Middle frontal gyrus (tissue), 1 donor: Measurements from ENCODE around the gene ITGB8.
A peak's percentile ranks its signal among the peaks of the same experiment; 100 is the strongest.

ENCODE experiments used
- DNase-seq: peaks from one replicate; pipeline ENCODE4 v3.0.0-alpha.2; 2015; ENCODE audit warnings: low spot score; ENCODE audit errors: extremely low spot score

ITGB8 gene

DNA sequence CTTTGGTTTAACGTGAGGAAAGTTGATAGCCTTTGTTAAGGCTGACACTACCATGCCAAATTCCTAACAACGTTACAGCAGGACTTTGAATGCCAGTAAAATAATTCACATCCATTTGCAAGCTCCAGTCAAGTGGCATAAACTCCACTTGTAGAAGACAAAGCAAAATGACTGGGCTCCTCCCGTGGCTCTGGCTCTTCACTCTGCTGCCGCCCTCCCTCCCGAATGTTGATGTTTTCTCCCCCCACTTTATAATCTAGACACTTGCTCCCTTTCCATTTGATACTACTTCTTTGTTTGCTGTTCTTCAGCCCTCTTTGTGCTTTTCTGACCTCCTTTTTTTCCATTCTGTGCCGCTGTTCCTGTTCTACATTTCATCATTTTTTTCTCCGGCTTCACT, 22.8 kb upstream of the ITGB8 start:
- no peak for DNase-seq

GRCh38 chr7:20310301-20310700, 20.4 kb upstream of the ITGB8 start:
- no peak for DNase-seq

DNA sequence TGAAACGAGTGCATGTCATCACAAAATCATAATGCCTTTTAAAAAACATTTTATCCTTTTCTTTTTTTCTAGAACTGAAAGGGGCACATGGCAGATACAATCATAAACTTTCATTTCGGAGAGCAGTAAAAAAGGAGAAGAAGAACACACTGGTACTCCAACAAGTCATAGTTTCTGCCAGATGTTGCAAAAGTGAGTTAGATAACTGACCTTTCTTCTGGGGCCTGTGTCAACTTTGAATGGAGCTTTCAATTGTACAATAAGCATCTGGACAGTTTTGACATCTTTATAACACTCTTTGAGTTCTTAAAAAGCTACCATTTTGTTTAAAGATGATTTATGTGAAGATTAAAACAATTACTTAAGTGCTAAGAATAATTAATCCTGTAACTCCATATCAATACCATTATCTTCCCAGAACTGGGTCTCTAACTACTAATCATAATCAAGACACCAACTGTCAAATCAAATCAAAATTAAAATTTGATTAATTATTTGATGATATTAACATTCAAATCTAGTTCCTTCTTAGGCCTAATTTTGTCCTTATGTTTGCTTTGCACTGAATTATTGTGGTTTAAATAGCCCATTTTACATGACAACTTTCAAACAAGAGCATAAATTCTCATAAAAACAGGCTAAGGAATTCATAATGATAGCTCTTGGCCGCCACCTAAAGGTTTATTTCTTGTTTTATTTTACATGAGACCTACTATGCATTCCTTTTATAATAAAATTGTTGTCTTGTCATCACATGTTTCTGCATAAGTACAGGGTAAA, 19.5 kb upstream of the ITGB8 start:
- no peak for DNase-seq

DNA sequence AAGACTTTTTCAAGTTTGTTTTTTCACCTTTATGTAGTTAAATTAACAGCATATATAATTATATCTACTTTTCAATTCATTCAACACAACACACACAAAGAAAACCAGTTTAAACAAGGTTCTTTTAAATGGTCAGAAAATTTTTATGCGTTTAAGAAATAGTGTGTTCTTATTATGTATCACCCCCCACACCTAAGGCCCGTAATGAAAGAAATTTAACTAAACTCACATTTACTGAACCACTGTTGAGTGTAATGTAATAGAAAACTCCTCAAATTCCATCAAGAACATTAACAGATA, 19.0 kb upstream of the ITGB8 start:
- DNase-seq: no peak

DNA sequence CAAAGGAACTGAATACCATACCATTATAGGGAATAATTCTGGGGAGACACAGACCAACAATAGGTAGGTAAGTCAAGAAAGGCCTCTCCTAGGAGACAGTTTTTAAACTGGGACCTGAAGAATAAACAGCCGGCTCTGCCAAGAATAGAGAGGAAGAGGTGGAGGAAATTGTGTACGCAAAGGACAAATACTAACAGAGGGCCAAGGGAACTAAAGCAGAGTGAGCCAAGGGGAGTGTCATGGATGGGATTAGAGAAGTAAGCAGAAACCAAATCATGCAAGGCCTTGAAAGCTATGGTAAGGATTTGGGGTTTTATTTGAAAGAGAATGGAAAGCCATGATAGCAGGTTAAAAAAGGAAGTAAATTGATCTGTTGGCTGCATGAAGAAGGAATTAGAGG, 18.1 kb upstream of the ITGB8 start:
- DNase-seq: no peak

GRCh38 chr7:20313626-20314025, 17.1 kb upstream of the ITGB8 start:
- no peak for DNase-seq

- DNase-seq: no peak
These were observed 16.5 kb upstream of the ITGB8 start for GRCh38 chr7:20314198-20314597.

DNA sequence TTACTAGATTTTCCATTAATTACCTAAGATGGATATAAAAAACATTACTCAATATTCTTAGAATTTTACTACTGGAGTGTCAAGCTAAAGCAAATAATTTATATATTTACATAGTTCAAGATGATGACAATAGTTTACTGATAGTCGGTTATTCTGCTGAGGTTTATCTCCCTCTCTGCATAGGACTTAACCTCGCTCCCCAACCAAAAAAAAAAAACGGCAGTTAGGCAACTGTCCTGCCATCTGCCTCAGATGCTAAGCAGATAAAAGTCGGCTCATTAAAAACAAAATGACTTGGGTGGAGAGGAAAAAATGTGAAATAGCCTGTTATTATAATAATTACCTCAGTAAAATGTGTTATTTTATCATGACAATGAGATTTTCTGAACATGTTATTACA, 14.0 kb upstream of the ITGB8 start:
- no peak for DNase-seq

DNA sequence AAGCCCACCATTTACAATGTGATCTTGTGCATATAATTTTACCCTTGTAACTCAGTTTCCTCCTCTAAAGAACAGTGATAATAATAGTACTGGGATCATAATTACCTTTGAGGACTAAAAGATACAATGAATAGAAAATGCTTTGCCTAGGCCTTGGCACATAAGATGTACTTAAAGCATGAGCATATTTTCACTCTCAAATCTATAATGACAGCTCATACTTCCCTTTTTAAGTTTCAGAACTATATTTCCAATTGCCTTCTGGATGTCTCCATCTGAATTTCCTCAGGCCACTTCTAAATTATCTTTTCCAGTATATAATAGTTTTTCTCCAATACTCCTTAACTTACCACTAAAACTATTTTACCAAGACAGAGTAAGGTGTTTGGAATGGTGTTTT, 13.3 kb upstream of the ITGB8 start:
- DNase-seq: no peak

DNA sequence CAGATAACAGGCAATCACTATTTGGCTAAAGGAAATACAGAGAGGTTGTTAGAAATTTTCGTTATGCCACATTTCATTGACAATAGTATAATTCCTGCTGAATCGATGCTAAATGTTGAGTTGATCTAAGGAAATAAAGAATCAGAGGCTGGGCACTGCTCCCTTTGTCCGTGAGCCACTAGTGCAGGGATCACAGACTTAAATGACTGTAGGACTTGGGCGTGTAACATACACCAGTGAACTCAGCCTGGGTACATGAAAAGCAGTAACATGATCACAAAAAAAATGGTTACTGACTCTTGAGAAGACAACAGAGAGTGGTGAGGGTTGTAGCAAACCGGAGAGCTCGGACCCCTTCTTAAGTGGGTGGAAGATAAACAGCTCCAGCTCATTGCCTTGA, 11.8 kb upstream of the ITGB8 start:
- DNase-seq: no peak

DNA sequence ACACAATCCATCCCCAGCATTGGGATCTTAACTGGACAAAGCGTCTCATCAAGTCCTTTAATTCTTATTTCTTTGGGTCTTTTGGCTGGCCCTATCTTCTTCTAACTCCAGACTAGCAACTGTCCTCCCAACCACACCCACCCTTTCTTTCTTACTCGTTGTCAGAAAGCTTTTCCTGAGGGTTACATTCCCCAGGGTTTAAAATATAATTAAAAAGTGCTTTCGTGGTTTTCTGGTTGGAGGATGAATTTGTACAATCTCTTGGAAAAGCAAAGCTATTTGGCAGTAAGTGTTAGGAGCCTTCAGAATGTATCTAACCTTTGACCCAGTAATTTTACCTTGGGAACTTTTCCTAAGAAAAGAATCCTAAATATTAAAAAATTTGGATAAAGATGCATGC, 10.4 kb upstream of the ITGB8 start:
- no peak for DNase-seq

DNA sequence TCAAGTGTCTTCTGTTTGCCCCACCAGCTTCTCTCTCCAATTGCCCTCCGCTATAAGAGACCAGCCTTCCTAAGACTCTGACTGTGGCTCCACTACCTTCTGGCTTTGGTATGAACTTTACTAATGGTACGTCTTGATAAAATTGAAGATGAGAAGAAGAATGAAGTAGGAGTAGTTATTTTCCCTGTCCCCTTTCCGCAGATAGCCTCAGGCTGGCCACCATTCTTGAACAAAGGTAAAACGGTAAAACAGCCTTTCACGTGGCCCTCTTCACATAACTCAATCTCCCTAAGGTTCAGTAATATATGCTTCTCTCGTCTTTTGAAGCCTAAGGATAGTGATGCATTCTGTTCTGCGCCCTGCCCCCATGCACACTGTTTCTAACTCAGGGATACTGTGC, 9.9 kb upstream of the ITGB8 start:
- DNase-seq: no peak

DNA sequence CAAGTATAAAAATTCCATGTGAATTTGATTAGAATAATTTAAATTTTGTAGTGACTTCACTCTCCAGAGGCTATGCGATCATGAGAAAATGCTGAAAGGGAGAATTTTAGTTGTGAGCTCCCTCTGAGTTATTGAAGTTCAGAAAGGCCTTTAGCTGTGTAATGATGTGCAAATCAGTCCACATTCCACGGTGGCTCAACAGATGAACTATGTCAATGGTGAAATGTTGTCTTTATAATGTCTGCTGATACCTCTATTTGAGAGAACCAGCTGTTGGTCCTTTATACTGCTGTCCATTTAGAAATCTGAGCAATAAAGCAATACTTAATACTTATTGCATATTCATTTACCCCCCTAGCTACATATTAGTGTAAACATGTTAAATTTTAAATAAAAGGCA, 7.1 kb upstream of the ITGB8 start:
- DNase-seq: no peak

DNA sequence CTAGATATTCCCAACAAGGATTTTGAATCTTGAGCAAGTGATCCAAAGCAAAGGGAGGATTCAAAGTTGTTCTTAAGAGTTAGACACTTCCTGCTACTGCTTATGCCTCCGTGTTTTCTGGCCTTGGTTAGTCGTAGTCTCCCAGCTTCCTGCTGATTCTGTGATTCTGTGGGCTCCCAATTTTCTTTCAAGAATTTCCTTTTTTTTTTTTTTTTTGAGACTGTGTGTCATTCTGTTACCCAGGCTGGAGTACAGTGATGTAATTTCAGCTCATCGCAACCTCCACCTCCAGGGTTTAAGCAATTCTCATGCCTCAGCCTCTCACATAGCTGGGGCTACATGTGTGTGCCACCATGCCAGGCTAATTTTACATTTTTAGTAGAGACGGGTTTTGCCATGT, 4.4 kb upstream of the ITGB8 start:
- DNase-seq: no peak

GRCh38 chr7:20327055-20327454, 3.6 kb upstream of the ITGB8 start:
- no peak for DNase-seq

- no peak for DNase-seq
These were observed 2.7 kb upstream of the ITGB8 start for GRCh38 chr7:20328027-20328426.

GRCh38 chr7:20328692-20329091, 2.0 kb upstream of the ITGB8 start:
- DNase-seq: no peak

DNA sequence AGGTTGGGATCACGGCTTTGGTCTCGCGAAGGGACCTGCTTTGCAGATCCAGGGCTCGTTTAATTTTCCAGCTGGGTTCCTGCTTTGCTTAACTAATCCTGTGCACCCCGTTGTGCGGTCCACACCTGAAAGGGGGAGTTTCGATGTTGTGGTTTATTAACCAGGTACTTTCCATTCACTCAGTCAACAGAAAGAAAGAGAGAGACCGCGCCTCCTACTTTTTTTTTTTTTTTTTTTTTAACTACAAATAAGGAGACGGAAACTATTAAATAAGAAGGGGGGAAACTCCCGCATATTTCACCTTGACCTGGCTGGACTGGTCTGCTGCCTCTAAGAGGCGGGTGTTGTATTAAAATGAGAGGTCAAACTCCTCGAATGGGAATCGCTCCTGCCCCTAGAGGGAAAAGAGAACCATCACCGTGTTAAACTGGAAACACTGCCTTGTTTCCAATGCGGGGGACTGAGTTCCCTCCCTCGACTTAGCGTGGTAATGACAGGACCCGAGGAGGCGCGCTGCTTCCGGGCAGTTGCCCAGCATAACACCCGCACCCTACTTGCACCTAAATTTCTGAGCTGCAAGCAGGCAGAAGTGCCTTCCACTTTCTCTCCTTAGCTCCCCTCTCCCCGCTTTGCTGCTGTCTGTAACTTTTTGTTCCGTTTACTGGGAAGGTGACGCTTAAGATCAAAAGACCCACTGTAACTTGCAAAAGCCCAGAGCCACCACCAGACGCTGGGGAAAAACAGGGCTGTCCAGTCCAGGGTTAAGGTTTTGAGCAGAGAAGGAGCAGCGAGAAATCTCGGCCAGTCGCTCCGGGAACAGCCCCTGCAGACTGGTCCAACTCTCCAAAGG, 1.1 kb upstream of the ITGB8 start:
- peak; percentile 51 for DNase-seq

DNA sequence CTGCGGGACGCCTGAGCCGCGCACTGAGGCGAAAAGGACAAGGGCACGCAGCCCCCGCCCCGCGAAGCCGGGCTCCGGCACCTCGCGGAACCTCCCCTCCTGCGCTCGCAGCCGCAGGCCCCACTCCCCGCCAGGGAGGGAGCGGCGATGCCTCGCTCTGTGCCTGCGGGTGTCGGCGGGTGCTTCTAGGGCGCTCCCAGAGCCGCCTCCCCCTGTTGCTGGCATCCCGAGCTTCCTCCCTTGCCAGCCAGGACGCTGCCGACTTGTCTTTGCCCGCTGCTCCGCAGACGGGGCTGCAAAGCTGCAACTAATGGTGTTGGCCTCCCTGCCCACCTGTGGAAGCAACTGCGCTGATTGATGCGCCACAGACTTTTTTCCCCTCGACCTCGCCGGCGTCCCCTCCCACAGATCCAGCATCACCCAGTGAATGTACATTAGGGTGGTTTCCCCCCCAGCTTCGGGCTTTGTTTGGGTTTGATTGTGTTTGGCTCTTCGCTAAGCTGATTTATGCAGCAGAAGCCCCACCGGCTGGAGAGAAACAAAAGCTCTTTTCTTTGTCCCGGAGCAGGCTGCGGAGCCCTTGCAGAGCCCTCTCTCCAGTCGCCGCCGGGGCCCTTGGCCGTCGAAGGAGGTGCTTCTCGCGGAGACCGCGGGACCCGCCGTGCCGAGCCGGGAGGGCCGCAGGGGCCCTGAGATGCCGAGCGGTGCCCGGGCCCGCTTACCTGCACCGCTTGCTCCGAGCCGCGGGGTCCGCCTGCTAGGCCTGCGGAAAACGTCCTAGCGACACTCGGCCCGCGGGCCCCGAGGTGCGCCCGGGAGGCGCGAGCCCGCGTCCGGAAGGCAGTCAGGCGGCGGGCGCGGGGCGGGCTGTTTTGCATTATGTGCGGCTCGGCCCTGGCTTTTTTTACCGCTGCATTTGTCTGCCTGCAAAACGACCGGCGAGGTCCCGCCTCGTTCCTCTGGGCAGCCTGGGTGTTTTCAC, 519 bp downstream of the ITGB8 start:
- peak; percentile 56 for DNase-seq

GRCh38 chr7:20331910-20332813, 1.5 kb downstream of the ITGB8 start:
- DNase-seq: no peak

DNA sequence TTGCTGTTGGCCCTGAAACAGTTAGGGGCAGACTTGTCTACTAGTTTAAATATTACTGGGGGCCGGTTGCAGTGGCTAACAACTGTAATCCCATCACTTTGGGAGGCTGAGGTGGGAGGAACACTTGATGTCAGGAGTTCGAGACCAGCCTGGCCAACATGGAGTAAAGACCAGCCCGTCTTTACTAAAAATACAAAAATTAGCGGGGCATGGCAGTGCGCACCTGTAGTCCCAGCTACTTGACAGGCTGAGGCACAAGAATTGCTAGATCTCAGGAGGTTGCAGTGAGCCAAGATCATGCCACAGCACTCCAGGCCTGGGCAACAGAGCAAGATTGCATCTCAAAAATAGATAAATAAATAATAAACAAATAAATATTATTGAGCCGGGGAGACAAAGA, 7.6 kb downstream of the ITGB8 start:
- DNase-seq: no peak
